Fibroblast of peridontal ligament (primary cell): Measurements from ENCODE around the gene TEAD1.

ENCODE experiments used
- DNase-seq: peaks from one replicate; pipeline ENCODE4 v3.0.0-alpha.2; 2010; ENCODE audit errors: extremely low read depth

TEAD1 gene

DNA sequence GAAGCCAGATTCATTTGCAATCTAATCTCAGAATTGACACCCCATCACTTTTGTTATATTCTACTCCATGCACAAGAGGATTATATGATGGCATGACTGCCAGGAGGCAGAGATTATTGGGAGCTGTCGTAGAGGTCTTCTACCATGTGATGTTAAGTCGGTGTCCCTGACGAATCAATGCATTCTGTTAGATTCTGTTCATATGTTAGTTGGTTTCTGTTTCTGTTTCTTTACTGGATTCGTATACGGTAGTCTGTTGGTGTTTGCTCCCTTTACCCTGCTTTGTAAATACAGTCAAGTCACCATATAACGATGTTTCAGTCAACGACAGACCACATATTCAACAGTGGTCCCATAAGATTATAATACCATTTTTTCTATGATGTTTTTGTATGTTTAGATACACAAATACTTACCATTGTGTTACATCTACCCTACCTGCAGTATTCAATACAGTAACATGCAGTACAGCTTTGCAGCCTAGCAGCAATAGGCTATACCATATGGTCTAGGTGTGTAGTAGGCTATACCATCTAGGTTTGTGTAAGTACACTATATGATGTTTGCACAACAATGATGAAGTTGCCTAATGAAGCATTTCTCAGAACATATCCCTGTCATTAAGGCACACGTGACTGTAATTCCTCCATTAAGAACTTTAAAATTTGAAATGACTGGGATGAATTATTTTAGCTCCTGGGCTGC is 312.1 kb downstream of the TEAD1 start:
- no peak for DNase-seq

DNA sequence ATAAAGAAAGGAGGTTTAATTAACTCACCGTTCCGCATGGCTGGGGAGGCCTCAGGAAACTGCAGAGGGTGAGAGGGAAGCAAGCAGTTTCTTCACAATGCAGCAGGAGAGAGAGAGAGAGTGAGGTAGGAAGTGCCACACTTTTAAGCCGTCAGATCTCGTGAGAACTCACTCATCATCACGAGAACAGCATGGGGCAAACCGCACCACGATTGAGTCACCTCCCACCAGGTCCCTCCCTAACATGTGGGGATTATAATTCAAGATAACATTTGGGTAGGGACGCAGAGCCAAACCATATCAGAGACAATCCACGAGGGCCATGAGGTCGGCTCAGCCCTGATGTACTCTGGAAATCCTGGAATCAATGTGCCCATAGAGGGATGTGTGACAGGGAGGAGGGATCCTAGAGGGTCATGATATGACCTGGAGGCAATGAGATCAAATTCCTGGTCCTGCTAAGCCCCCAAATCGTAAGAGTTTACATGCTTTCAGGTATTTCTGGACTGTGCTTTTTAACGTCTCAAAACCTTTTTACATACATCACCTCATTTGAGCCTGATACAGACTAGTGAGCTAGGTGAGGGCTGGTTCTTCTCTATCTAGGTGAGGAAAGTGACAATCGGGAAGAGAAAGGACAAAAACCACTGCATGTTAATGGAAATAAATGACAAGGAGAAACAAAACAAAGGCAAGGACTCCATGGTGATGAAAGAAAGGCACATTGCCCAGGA is 315.4 kb downstream of the TEAD1 start:
- no peak for DNase-seq

- no peak for DNase-seq
These were observed 315.9 kb downstream of the TEAD1 start for GRCh38 chr11:12990162-12990480.

DNA sequence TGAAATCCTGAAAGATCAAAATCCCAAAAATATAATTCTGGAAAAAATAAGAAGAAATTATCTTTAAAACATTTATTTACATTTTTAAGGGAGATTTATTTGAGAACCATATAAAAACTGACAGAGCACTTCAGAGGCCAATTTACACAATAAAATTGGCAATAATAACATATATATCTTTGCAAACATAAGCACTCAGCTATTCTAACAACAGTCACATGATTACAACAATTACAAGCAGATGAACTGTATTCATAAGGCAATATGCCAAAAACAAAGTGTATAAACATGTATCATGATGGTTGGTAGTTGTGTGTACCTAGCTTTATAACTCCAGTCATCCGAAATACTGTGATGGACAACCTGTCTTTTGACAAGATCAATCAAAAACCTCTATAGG is 317.2 kb downstream of the TEAD1 start:
- DNase-seq: no peak

GRCh38 chr11:12993626-12994025 is 319.4 kb downstream of the TEAD1 start:
- no peak for DNase-seq
